HepG2 (cell line): ENCODE measurements around the gene CDT1. TPM values are rescaled to one million over a fixed set of nuclear protein-coding genes. Genes with fewer than 3 reads are reported as not detected.

ENCODE experiments used
- BORCS8-MEF2B ChIP-seq: sonication (generic); formaldehyde crosslinking; IDR thresholded peaks from 2 replicates; pipeline ENCODE4 v1.8.0; 2022; ENCODE audit warnings: mild to moderate bottlenecking, missing genetic modification reagents
- ISL2 ChIP-seq: sonication (generic); formaldehyde crosslinking; IDR thresholded peaks from 2 replicates; pipeline ENCODE4 v1.5.0; 2020; ENCODE audit warnings: missing genetic modification reagents
- SUZ12 ChIP-seq: fragments of 150-350 bp; IDR thresholded peaks from 2 replicates; pipeline ENCODE4 v1.6.1; 2014; ENCODE audit warnings: low read depth, low read length
- ZFP90 ChIP-seq: sonication (generic); formaldehyde crosslinking; IDR thresholded peaks from 2 replicates; pipeline ENCODE4 v1.8.0; 2022; ENCODE audit warnings: missing genetic modification reagents, mild to moderate bottlenecking, inconsistent platforms, borderline replicate concordance
- ZNF354B ChIP-seq: sonication (generic); formaldehyde crosslinking; IDR thresholded peaks from 2 replicates; pipeline ENCODE4 v1.8.0; 2022; ENCODE audit warnings: mild to moderate bottlenecking, missing genetic modification reagents
- ZNF431 ChIP-seq: sonication (generic); formaldehyde crosslinking; IDR thresholded peaks from 2 replicates; pipeline ENCODE4 v1.9.0; 2022; ENCODE audit warnings: missing genetic modification reagents, low read depth, mild to moderate bottlenecking, borderline replicate concordance
- ZNF780A ChIP-seq: sonication (generic); formaldehyde crosslinking; IDR thresholded peaks from 2 replicates; pipeline ENCODE4 v1.8.0; 2022; ENCODE audit warnings: mild to moderate bottlenecking, missing genetic modification reagents, moderate library complexity
- polyA plus RNA-seq, 8 experiments: library from polyadenylated mRNA; depleted of rRNA in 3 of 8; stranded (reverse) in 7 of 8; unstranded in 1 of 8; fragments of >200 nt; fragmentation: Illumina TruSeq in 4 of 8; extraction: Trizol in 4 of 8; gene quantifications; 2 replicates each; pipeline versions ENCODE4 v1.2.1 to v1.2.3, GENCODE V29; 2011 to 2016; ENCODE audit warnings: low read depth in 4 of 8, missing spikeins in 1 of 8, mixed read lengths in 1 of 8; ENCODE audit not compliant: insufficient read depth in 1 of 8
- total RNA-seq, 5 experiments: library from RNA; depleted of rRNA; stranded (reverse); fragments of >200 nt; fragmentation: Illumina TruSeq; extraction: Trizol; gene quantifications; 2 replicates each; pipeline ENCODE4 v1.2.3, GENCODE V29; 2016; ENCODE audit warnings: low read depth in 1 of 5
- TF ChIP-seq, protein P1 (sequence below): sonication (generic); formaldehyde crosslinking; IDR thresholded peaks from 2 replicates; pipeline ENCODE4 v1.4.0; 2020; ENCODE audit warnings: missing genetic modification reagents, borderline replicate concordance
- TF ChIP-seq, protein P2 (sequence below): sonication (generic); formaldehyde crosslinking; IDR thresholded peaks from 2 replicates; pipeline ENCODE4 v1.9.0; 2022; ENCODE audit warnings: missing genetic modification reagents, mild to moderate bottlenecking, borderline replicate concordance
- TF ChIP-seq, protein P3 (sequence below): IDR thresholded peaks from 2 replicates; pipeline ENCODE4 v1.4.0; 2020; ENCODE audit warnings: mild to moderate bottlenecking, missing genetic modification reagents

CDT1 gene
- total and polyA plus RNA-seq, 2 of the 13 experiments (the other 11 are each of a cell fraction or from before 2014, with no cell fraction given), result 23.1 to 23.8 TPM

DNA sequence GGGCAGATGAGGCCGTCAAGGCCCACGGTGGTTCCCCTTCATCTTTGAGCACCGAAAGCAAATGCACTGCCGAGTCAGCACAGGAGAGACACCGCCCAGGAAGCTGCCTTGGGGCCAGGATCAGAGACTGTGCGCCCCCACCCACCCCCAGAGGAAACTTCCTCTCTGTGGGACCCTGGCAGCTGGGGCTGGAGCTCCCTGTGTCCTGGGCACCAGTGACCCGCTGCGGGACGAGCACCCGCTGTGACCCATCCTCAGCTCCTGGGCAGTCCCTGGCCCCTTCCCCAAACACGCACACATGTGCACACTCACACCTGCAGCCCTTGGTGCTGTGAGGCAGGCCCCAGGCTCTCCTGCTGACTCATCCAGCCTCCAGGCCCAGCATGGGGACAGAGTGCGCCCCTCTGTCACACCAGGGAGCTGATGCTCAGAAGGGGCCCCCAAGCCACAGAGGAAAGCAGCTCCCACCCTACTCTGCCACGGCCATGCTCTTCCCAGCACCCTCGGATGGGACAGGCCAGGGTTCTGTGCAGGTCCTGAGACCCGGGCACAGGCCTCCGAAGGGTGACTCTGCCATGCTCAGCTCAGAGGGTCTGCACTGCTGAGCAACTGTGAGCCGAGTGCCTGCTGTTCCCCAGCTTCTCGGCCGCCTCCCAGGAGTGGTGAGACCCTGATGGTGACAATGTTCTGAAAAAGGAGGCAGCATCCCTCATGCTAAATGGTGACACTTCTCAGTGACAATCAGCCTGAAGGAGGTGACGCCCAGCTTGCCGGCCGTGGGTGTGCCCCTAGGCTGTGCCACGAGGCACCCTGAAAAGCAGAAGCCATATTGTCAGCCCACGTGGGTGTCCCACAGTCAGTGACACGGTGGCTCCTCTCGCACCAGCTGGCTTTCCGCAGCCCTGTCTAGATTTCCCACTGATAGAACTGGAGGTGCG, 22.2 kb upstream of the CDT1 start (continued):
- TF ChIP-seq, protein P1, sequence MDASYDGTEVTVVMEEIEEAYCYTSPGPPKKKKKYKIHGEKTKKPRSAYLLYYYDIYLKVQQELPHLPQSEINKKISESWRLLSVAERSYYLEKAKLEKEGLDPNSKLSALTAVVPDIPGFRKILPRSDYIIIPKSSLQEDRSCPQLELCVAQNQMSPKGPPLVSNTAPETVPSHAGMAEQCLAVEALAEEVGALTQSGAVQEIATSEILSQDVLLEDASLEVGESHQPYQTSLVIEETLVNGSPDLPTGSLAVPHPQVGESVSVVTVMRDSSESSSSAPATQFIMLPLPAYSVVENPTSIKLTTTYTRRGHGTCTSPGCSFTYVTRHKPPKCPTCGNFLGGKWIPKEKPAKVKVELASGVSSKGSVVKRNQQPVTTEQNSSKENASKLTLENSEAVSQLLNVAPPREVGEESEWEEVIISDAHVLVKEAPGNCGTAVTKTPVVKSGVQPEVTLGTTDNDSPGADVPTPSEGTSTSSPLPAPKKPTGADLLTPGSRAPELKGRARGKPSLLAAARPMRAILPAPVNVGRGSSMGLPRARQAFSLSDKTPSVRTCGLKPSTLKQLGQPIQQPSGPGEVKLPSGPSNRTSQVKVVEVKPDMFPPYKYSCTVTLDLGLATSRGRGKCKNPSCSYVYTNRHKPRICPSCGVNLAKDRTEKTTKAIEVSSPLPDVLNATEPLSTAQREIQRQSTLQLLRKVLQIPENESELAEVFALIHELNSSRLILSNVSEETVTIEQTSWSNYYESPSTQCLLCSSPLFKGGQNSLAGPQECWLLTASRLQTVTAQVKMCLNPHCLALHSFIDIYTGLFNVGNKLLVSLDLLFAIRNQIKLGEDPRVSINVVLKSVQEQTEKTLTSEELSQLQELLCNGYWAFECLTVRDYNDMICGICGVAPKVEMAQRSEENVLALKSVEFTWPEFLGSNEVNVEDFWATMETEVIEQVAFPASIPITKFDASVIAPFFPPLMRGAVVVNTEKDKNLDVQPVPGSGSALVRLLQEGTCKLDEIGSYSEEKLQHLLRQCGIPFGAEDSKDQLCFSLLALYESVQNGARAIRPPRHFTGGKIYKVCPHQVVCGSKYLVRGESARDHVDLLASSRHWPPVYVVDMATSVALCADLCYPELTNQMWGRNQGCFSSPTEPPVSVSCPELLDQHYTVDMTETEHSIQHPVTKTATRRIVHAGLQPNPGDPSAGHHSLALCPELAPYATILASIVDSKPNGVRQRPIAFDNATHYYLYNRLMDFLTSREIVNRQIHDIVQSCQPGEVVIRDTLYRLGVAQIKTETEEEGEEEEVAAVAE (CRISPR knock-in tag), result no peak
- TF ChIP-seq ZNF431 (CRISPR knock-in tag) (no peak), ZFP90 (CRISPR knock-in tag) (no peak), ZNF780A (CRISPR knock-in tag) (no peak), BORCS8-MEF2B (CRISPR knock-in tag) (0 out of 2 replicates have a peak, but pooled peaks have one; percentile 21), ISL2 (CRISPR knock-in tag) (no peak), ZNF354B (CRISPR knock-in tag) (no peak), SUZ12 (no peak)
- TF ChIP-seq, protein P2, sequence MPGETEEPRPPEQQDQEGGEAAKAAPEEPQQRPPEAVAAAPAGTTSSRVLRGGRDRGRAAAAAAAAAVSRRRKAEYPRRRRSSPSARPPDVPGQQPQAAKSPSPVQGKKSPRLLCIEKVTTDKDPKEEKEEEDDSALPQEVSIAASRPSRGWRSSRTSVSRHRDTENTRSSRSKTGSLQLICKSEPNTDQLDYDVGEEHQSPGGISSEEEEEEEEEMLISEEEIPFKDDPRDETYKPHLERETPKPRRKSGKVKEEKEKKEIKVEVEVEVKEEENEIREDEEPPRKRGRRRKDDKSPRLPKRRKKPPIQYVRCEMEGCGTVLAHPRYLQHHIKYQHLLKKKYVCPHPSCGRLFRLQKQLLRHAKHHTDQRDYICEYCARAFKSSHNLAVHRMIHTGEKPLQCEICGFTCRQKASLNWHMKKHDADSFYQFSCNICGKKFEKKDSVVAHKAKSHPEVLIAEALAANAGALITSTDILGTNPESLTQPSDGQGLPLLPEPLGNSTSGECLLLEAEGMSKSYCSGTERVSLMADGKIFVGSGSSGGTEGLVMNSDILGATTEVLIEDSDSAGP (CRISPR knock-in tag), result peak; percentile 22; the same call in 1 of the 2 replicates
- TF ChIP-seq, protein P3, sequence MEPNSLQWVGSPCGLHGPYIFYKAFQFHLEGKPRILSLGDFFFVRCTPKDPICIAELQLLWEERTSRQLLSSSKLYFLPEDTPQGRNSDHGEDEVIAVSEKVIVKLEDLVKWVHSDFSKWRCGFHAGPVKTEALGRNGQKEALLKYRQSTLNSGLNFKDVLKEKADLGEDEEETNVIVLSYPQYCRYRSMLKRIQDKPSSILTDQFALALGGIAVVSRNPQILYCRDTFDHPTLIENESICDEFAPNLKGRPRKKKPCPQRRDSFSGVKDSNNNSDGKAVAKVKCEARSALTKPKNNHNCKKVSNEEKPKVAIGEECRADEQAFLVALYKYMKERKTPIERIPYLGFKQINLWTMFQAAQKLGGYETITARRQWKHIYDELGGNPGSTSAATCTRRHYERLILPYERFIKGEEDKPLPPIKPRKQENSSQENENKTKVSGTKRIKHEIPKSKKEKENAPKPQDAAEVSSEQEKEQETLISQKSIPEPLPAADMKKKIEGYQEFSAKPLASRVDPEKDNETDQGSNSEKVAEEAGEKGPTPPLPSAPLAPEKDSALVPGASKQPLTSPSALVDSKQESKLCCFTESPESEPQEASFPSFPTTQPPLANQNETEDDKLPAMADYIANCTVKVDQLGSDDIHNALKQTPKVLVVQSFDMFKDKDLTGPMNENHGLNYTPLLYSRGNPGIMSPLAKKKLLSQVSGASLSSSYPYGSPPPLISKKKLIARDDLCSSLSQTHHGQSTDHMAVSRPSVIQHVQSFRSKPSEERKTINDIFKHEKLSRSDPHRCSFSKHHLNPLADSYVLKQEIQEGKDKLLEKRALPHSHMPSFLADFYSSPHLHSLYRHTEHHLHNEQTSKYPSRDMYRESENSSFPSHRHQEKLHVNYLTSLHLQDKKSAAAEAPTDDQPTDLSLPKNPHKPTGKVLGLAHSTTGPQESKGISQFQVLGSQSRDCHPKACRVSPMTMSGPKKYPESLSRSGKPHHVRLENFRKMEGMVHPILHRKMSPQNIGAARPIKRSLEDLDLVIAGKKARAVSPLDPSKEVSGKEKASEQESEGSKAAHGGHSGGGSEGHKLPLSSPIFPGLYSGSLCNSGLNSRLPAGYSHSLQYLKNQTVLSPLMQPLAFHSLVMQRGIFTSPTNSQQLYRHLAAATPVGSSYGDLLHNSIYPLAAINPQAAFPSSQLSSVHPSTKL (CRISPR knock-in tag), result no peak
